Stimulated activated naive CD4-positive, alpha-beta T cell treated with Interleukin-2 at 50 U/mL for 16 hours (primary cell): ENCODE measurements around the gene NAA15.
A peak's percentile ranks its signal among the peaks of the same experiment; 100 is the strongest.
"Not testable (repeated sequence)": the region's sequence is repeated elsewhere in the genome, so short reads cannot be mapped to it uniquely, and the experiment has no call there.

Experiments used
- DNase-seq: peaks from one replicate; lab custom pipeline; 2025; lab: John Stamatoyannopoulos, UW

The NAA15 gene

DNA sequence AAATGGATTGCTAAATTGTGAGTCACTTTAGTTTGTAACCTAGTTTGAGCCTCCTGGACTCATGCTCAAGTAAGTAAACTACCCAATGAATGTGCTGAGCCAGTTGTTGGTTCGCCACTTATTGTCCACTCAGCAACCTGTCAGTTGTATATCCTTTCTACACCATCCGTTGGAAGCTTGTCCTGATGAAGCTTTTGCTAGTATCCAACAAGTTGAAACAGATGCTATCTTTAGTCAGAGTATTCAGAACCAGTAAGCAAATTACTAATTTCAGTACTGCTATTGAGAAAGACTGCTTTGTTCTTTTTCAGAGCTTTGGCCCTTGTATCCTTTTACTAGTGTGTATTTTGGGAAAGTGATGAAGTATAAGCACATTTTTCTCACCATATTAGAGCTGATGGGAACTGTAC lies 4.3 kb upstream of the NAA15 start:
- no peak for DNase-seq

DNA sequence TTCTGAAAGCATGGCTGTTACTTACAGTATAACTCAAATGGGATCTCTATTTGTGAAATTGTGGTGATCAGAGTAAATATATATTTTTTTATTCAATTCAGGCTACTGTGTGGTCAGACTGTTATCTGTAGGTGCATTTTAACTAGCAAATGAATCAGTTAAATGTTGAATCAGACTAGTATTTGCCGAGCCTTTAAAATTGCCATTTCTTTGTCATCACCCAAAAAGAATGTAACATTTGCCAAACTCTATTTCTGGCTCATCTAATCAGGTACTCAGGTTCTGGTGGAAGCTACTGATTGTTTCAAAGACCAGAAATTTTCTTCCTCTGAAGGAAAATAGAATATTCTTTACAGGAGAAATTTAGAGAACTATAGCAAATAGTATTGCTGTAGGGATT lies 1.8 kb upstream of the NAA15 start:
- no peak for DNase-seq

DNA sequence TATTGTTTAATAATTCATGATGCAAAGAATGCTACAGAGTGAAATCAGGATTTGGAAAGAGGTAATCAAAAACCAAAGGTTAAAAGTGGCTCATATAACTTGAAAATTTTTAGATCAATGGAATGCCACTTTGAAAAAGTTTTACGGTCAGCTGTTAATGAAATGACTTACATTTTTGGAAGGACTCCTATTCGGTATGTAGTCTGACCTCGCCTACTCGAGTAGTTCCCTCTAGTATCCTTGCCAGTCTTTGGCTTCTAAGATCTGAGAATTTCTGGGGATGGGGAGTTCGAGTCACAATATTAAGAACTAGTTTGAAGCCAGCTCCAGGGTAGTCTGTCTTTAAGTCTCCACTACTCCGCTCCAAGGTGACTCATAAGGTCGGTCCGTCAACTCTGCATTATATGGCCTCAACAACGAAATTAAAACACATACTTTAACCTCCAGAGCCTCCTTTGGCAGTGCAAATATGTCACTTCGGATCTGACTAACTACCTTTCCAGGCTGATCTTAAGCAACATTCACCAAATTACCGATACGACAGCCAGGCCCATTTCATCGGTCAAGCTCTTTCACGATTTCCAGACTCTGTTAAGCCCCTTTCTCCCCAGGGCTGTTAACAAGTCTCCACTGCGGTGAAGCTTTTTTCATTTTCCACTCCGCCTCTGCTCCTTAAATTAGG lies 733 bp upstream of the NAA15 start:
- no peak for DNase-seq

DNA sequence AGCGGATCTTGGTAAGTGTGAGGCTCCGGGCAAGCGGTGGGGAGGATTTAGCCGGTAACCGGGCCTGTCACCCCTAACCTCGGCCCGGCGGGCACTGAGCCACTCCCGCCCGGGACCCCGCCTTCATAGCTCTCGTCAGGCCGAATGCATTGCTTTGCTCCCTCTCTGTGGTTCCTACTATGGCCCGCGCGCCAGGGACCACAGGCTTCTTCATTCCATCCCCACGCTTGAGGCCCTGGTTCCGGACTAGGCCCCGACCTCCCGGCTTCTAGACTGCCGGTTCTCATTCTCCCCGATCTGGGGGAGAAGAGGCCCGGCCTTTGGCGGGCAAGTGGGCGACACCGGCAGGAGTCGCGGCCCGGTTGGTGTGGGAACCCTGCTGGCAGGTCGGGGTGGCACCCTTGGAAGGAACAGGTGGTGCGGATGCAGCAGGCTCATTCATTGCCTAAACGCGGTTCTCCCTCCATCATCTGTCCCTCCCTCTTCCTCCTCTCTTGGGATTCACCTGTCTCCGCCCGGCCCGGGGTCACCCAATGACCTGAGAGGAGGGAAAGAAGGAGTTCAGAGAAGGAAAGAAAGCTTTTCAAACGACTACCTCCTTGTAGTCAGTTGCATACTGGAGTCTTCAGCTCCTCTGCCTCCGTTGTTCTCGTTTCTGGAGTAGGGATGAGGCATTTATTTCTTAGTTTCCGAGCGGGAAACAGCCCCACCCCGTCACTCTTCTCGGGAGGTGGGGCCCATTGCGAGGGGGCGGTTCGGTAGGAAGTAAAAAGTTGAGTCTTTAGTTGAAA lies 711 bp downstream of the NAA15 start, which contains the start of gene NDUFC1:
NDUFC1 (minus strand) TSS at position 657 of the 791 bp plus-strand sequence. CDS start 6,679 bp downstream, outside the sequence.
- peak; percentile 67 for DNase-seq

DNA sequence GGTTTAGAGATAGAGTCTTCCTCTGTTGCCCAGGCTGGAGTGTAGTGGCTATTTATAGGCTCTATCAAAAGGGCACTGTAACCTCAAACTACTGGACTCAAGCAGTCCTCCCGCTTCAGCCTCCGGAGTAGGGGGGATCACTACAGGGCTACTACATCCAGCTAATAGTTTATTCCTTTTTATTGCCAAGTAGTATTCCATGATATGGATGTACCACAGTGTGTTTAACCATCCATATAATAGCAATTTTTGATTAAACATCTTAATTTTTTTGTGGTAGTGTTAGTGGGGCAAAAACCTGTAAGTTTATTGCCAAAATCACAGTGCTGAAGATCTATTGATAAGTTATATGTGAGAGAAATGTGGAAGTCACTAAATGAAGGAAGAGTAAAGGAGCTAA lies 3.6 kb downstream of the NAA15 start:
- DNase-seq = no peak

DNA sequence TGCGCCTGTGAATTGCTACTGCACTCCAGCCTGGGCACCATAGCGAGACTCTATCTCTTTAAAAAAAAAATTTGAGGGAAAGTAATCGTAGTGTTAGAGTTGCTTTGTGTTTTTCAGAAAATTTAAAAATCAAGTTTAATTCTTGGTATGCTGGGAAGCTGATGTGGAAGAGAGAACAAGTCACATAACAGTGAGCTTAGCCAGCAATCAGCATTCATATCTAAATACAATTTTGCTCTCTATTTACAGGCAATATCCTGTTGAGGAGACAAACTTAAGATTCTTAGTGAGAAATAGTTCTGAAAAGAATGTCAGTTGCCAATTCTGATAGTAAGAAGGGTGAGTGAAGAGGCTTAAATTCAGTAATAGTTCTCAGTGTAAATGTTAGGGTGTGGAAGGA lies 10.6 kb downstream of the NAA15 start:
- no peak for DNase-seq

DNA sequence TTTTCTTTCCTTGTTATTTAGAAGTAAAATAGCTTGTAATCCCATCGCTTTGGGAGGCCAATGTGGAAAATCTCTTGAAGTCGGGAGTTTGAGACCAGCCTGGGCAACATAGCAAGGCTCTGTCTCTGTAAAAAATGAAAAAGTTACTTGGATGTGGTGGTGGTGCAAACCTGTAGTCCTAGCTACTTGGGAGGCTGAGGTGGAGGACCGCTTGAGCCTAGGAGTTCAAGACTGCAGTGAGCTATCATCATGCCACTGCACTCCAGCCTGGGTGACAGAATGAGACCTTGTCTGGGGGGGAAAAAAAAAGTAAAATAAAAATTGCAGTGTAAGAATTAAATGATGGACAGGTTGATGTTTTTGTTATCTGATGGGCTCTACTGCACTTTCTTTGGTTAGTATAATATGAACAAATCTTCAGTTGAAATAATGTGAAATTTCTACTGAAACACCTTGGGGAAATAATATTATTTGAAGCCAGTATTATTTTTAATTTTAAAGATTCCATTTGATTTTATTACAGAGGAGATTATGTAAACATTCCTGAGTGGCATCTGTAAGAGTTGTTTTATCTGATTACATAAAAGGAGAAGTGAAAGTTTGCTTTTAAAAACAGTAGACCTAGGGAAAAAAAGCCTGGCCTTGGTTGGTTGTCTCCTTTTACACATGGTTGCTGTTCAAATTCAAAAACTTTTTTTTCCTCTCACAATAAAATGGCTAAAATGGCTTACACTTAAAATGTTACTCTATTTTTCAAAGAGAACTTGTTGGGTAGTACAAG lies 11.4 kb downstream of the NAA15 start:
- DNase-seq = no peak

DNA sequence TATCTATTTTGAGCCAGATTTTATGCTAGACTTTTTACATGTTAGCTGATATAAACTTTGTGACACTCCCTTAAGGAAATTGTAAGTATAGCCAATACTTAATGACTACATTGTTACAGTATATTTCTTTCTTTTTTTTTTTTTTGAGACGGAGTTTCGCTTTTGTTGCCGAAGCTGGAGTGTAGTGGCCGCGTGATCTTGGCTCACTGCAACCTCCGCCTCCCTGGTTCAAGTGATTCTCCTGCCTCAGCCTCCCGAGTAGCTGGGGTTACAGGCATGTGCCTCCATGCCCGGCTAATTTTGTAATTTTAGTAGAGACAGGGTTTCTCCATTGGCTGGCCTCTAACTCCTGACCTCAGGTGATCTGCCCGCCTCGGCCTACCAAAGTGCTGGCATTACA lies 12.1 kb downstream of the NAA15 start:
- not testable (repeated sequence) for DNase-seq

DNA sequence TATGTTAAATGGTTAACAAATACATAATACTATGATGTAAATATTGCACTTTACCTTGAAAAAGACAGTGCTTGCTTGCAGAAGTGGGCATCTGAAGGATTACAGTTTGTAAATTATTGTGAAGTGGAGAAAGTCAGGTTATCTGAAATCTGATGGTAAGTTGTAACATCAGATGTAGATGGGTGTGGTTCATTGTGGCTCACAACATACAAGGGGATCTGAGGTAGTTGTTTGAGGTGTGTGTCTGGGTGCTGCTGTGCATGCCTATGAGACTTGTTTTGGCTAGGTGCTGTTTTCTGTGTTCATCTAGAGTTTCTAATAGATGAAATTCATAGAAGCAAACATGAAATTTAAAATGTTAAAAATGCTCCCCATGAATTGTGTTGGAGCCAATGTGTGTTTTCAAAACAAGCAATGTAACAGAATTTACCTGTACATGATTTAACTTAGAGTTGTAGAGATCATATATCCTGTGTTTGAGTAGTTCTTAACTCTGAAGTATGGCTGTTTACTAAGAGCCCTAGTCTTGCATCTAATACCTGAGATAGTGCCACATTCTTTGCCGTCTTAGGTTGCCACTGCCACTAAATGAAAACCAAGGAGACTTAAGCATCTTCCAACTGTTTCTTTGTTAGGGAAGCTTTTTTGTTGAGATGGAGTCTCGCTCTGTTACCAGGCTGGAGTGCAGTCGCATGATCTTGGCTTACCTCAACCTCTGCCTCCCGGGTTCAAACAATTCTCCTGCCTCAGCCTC lies 12.9 kb downstream of the NAA15 start:
- no peak for DNase-seq

DNA sequence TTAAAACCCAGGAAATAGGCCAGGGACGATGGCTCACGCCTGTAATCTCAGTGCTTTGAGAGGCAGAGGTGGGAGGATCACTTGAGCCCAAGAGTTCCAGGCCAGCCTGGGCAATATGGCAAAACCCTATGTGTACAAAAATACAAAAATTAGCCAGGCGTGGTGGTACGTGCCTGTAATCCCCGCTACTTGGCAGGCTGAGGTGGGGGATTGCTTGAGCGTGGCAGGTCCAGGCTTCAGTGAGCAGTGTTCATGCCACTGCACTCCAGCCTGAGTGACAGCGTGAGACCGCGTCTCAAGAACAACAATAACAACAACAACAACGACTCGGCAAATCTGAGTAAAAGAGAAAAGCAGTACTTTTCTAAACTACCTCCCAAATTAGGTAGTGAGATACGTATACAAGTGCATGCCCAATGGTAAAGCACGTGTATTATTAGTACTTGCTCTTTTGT lies 13.9 kb downstream of the NAA15 start:
- no peak for DNase-seq

DNA sequence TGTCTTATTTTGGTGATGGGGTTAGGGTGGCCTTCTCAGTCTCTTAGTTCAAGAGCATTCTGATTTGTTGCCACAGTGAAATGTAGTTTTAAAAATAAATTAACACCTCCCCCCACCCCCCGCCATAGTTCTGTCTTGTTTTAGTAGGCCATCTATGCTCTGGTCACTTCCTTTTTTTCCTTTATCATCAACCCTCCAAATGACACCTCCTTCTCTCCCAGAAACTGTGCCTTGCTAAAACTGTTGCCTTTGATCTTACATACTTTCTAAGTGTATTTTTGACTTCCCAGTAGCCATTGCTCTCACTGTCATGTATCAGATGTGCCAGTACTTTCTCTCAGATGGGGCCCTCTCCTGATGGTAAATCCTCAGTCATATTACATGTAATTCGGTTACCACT lies 15.4 kb downstream of the NAA15 start:
- no peak for DNase-seq

DNA sequence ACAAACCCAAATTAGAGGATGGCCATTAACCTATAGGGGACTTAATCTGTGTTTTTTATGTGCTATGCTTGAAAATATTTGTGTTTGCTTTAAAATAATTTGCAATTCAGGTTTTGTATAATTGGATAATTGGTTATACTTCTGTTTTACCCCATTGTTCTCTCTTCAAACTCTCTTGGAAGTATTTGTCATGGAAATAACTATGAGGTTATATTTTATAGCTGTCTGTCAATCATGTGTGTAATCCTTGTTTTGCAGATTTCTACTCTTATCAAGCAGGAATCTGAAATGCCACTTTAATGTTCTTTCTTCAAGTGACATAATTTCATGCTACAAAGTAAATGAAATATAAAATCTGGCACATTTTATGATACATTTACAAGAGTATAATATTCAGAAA lies 16.3 kb downstream of the NAA15 start:
- no peak for DNase-seq

DNA sequence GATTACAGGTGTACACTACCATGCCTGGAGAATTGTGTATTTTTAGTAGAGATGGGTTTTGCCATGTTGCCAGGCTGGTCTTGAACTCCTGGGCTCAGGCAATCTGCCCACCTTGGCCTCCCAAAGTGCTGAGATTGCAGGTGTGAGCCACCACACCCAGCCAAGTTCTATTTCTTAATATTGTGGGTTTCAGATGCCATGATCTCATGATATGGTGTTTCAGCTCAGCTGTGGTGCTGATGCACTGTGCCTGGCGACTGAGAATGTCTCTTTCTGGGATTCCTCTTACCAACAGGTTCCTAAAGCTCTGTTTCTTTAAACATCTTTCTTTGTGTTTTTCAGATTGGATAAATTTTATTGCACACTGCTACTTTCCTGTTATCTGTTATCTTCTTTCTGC lies 18.3 kb downstream of the NAA15 start:
- DNase-seq = no peak

DNA sequence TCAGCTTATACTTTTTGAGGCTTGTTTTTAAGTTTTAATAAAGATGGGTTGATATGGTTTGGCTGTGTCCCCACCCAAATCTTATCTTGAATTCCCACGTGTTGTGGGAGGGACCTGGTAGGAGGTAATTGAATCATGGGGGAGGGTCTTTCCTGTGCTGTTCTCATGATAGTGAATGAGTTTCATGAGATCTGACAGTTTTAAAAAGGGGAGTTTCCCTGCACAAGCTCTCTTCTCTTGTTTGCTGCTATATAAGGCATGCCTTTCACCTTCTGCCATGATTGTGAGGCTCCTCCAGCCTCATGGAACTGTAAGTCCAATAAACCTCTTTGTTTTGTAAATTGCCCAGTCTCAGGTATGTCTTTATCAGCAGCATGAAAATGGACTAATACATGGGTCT lies 20.8 kb downstream of the NAA15 start:
- DNase-seq = not testable (repeated sequence)

DNA sequence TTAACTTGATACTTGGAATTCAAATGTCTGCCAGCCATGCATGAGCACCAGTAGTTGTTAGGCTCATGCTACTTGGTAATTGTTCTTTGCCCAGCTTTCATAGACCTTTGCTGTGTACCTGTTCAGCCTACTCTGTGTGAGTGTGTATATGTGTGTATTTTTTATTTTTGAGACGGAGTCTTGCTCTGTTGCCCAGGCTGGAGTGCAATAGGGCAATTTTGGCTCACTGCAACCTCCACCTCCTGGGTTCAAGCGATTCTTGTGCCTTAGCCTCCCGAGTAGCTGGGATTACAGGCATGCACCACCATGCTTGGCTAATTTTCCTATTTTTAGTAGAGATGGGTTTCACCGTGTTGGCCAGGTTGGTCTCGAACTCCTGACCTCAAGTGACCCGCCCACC lies 21.2 kb downstream of the NAA15 start:
- not testable (repeated sequence) for DNase-seq

DNA sequence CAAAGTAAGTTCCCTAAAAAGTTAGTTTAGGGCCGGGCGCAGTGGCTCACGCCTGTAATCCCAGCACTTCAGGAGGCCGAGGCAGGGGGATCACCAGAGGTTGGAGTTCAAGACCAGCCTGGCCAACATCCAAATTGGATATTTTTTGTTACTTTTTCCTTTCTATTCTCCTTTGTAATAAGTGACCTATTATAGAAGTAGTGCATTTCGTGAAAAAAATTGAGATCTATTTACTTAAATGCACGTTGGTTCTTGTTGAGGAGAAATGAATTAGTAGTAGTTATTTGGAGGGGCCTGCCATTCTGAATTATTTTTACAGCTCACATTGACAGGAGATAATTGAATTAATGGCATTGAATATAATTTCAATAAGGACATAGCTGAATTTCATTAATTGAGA lies 23.3 kb downstream of the NAA15 start:
- no peak for DNase-seq

DNA sequence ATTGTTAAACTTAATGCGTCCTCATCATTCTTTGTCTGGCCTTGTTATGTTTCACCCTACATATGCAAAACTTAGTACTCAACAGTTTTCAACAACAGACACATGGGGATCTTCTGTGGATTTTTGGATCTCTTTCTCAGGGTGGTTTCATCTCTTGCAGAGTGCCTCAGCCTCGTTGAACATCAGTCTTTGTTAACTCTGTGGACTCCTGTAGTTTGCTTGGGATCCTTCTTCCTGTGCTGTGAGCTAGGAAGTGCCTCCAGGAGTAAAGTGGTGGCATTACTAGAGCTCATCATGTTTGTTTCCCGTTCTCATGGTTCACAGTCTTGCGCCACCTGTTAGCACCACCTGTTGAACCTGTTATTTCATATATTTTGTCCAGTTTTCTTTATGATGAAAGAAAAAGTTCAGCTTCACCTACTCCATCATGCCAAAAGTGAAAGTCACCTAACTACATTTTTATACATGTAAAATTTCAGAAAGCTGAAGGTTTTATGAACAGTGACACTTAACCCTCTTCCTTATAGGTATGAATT lies 28.4 kb downstream of the NAA15 start:
- DNase-seq = no peak

DNA sequence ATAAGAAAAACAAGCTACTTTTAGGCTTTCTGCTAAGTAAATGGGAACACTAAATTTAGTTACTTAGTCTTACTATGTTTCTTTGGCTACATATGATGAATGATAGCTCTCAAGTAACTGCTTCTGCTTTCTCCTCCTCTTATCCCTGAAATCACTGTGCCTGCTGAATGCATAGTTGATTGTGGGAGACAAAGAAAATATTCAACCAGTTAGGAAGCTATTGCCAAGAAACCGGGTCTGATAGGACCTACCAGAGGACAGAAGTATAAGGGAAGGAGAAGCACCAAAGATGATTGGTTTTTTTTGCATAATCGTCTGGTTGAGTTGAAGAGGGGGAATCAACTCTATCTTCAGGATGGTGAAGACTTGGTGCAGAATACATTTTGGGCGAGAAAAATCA lies 29.0 kb downstream of the NAA15 start:
- no peak for DNase-seq

DNA sequence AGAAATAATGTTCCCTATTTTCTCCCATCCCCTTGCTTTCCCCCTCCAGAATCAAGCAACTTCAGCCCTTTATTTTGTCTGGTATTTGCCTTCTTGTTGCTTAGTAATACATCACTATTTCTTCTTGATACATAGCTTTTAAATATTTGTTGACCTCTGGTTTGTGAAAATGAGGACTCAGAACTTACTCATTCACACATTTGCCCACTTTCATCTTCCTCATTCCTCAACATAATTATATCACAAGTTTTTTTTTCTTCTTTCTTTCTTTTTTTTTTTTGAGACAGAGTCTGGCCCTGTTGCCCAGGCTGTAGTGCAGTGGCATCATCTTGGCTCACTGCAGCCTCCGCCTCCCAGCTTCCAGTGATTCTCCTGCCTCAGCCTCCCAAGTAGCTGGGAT lies 29.9 kb downstream of the NAA15 start:
- DNase-seq = no peak

DNA sequence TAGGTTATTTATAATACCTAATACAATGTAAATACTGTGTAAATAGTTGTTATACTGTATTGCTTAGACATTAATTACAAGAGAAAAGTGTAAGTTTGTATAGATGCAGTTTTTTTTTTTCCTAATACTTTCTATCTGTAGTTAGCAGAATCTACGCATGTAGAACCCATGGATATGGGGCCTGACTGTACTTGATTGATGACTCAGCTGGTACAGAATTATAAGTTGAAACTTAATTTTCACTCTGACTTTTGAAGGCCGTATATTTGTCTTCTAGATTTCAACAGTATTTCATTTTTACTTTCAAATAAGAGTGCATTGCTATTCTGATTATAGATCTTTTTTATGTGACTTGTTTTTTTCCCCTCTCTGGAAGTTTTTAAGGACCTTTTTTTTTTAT lies 31.7 kb downstream of the NAA15 start:
- no peak for DNase-seq

DNA sequence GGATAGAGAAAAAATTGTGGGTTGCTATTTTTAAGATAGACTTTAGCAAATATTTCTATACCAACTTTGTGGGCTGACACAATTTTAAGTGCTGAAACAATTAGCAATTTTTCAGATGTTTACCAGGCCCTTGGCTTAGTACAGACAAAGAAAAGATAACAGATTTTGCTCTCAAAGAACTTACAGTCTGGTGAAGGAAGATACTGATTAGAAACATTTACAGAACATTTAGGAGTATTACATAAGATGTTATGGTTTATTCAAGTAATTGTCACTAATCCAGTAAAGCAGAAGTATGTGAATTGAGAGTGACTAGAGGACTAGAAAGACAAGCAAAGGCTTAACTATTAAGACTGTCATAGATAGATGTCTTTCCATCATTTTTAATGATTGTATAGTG lies 36.3 kb downstream of the NAA15 start:
- DNase-seq = no peak

DNA sequence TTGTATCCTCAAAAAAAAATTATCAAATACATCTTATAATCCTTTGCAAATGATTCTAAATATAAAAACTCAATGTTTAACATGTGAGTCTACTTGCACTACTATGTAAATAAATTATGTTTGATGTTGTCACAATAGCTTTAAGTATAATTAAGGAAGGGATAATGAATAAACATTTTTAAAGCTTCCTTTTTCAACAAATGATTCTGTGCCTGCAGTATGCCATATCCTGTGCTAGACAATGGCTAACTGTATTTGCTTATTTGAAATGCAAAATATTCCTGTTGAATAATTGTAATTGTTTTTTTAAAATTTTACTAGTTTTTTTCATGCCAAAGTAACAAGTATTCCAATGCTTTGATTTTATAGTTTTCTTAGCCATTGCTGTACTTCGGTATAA lies 60.0 kb downstream of the NAA15 start:
- DNase-seq = no peak
